SH-SY5Y (cell line): ENCODE results near the gene TSC2.

Experiments
- GATA2 ChIP-seq: IDR thresholded peaks from 2 replicates; pipeline ENCODE4 v1.6.1; 2011; ENCODE audit warnings: mild to moderate bottlenecking, low read depth, low read length
- GATA3 ChIP-seq: IDR thresholded peaks from 2 replicates; pipeline ENCODE4 v1.6.1; 2011; ENCODE audit warnings: low read depth, mild to moderate bottlenecking, low read length, moderate library complexity

- TF ChIP-seq GATA3 = no peak
- no peak for TF ChIP-seq GATA2
Observed at GRCh38 chr16:2027024-2028010, 20.5 kb upstream of the TSC2 start.
